Measurements from ENCODE around the gene ATP6V1B1. TPM values are rescaled to one million over a fixed set of nuclear protein-coding genes. Genes with fewer than 3 reads are reported as not detected.
A peak's percentile ranks its signal among the peaks of the same experiment; 100 is the strongest.

Gene ATP6V1B1
- total and polyA plus RNA-seq, 9 of the 15 experiments (the other 6 are each of a cell fraction or from before 2014, with no cell fraction given) = not detected

DNA sequence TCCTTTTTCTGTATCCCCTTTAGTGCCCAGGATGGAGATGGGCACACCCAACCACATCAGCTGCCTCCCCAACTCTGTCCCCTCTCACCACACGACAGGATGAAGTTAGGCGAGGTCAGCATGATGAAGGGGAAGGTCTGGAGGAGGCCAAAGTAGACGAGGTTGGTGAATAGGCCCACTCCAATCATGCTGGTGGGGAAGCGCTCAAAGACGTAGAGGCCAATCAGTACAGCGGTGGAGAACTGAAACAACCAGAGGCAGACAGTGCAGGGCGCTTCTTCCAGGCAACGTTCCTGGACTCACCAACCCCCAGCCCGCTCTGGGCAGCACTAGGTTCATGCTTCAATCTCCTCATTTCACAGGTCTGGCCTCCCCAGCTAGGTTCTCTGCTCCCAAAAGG is 56.0 kb downstream of the ATP6V1B1 start:
- in situ Hi-C loops (cut with MboI) = no loop called here
- Histone ChIP-seq H3K27me3 (ENCODE audit: control insufficient read depth in 2 of 2, insufficient read depth in 2 of 2, low read length in 2 of 2) (no peaks in the 10 kb centered on the region), H3K27ac (ENCODE audit: extremely low read depth, low read depth, low read length) (no peak overlapping the region), H3K36me3 (ENCODE audit: control insufficient read depth, insufficient read depth, low read length) (peaks cover 61% of the 10 kb centered on the region), H2AFZ (ENCODE audit: low read depth, low read length) (no peak overlapping the region), H3K9me3 (replicated peaks; ENCODE audit: control insufficient read depth, insufficient read depth, low read depth, low read length) (no peaks in the 10 kb centered on the region), H3K9ac (ENCODE audit: insufficient read depth in 1 of 2, low read depth in 2 of 2, low read length in 2 of 2) (peak overlapping the region in 1 of 2 experiments; percentile 75; a peak in 2 of 4 replicates), H3K4me3 (no peak overlapping the region), H4K20me1 (replicated peaks; ENCODE audit: control insufficient read depth, insufficient read depth, low read length) (peaks cover 9% of the 10 kb centered on the region; the same call in 1 of the 2 replicates), H3K4me1 (replicated peaks in 1 of 2; ENCODE audit: control insufficient read depth in 2 of 2, insufficient read depth in 2 of 2, low read length in 2 of 2) (peaks cover 12 to 22% of the 10 kb centered on the region in 2 experiments; a peak in 4 of 5 replicates), H3K4me2 (ENCODE audit: insufficient read depth, low read length) (no peak overlapping the region), H3K9me1 (ENCODE audit: control insufficient read depth, insufficient read depth, low read length) (no peaks in the 10 kb centered on the region), H3K79me2 (ENCODE audit: control insufficient read depth, insufficient read depth, low read length) (peaks cover 20% of the 10 kb centered on the region)
- FAIRE-seq (no peak), DNase-seq (ENCODE audit: extremely low read depth in 1 of 4, low spot score in 3 of 4) (peak in 1 of 4 experiments; percentile 2), ATAC-seq (no peak)
- 86% methylated on average over 7 of the region's 9 CpGs for WGBS (ENCODE audit: insufficient coverage, low coverage, missing lambda C conversion rate)
- CTCF ChIA-PET (ENCODE audit: low intra/inter-chr PET ratio) = no interaction called here
- TF ChIP-seq NONO (IDR thresholded peaks at IDR 0.05; ENCODE audit: low read depth in 2 of 2, low read length in 1 of 2) (no peak), NCOA2 (IDR thresholded peaks at IDR 0.05; ENCODE audit: partially characterized antibody in 2 of 2) (no peak), TCF7L2 (IDR thresholded peaks at IDR 0.05; ENCODE audit: low read depth, low read length) (no peak), NFYB (IDR thresholded peaks at IDR 0.05; ENCODE audit: extremely low read depth, insufficient read length) (no peak), ZNF561 (CRISPR knock-in tag; conservative IDR thresholded peaks at IDR 0.05) (no peak), DMBX1 (CRISPR knock-in tag; IDR thresholded peaks at IDR 0.05; ENCODE audit: borderline replicate concordance) (no peak), RFX7 (CRISPR knock-in tag; IDR thresholded peaks at IDR 0.05) (no peak), ARID2 (IDR thresholded peaks at IDR 0.05) (no peak), SRSF1 (IDR thresholded peaks at IDR 0.05; ENCODE audit: low read depth, low read length) (no peak), ATF1 (CRISPR knock-in tag; IDR thresholded peaks at IDR 0.05) (no peak), ATF1 (tag; IDR thresholded peaks at IDR 0.05) (no peak), MED1 (CRISPR knock-in tag; IDR thresholded peaks at IDR 0.05; ENCODE audit: borderline replicate concordance) (no peak), SMAD4 (CRISPR knock-in tag; conservative IDR thresholded peaks at IDR 0.05) (no peak), PCBP1 (IDR thresholded peaks at IDR 0.05; ENCODE audit: low read depth, low read length, poor library complexity, severe bottlenecking) (no peak), HDAC3 (IDR thresholded peaks at IDR 0.05; ENCODE audit: borderline replicate concordance, partially characterized antibody) (no peak)
- TF ChIP-seq, protein P1, sequence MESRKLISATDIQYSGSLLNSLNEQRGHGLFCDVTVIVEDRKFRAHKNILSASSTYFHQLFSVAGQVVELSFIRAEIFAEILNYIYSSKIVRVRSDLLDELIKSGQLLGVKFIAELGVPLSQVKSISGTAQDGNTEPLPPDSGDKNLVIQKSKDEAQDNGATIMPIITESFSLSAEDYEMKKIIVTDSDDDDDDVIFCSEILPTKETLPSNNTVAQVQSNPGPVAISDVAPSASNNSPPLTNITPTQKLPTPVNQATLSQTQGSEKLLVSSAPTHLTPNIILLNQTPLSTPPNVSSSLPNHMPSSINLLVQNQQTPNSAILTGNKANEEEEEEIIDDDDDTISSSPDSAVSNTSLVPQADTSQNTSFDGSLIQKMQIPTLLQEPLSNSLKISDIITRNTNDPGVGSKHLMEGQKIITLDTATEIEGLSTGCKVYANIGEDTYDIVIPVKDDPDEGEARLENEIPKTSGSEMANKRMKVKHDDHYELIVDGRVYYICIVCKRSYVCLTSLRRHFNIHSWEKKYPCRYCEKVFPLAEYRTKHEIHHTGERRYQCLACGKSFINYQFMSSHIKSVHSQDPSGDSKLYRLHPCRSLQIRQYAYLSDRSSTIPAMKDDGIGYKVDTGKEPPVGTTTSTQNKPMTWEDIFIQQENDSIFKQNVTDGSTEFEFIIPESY (CRISPR knock-in tag; IDR thresholded peaks at IDR 0.05) = no peak
- TF ChIP-seq, protein P2, sequence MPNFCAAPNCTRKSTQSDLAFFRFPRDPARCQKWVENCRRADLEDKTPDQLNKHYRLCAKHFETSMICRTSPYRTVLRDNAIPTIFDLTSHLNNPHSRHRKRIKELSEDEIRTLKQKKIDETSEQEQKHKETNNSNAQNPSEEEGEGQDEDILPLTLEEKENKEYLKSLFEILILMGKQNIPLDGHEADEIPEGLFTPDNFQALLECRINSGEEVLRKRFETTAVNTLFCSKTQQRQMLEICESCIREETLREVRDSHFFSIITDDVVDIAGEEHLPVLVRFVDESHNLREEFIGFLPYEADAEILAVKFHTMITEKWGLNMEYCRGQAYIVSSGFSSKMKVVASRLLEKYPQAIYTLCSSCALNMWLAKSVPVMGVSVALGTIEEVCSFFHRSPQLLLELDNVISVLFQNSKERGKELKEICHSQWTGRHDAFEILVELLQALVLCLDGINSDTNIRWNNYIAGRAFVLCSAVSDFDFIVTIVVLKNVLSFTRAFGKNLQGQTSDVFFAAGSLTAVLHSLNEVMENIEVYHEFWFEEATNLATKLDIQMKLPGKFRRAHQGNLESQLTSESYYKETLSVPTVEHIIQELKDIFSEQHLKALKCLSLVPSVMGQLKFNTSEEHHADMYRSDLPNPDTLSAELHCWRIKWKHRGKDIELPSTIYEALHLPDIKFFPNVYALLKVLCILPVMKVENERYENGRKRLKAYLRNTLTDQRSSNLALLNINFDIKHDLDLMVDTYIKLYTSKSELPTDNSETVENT (CRISPR knock-in tag; IDR thresholded peaks at IDR 0.05) = no peak
- TF ChIP-seq, protein P3, sequence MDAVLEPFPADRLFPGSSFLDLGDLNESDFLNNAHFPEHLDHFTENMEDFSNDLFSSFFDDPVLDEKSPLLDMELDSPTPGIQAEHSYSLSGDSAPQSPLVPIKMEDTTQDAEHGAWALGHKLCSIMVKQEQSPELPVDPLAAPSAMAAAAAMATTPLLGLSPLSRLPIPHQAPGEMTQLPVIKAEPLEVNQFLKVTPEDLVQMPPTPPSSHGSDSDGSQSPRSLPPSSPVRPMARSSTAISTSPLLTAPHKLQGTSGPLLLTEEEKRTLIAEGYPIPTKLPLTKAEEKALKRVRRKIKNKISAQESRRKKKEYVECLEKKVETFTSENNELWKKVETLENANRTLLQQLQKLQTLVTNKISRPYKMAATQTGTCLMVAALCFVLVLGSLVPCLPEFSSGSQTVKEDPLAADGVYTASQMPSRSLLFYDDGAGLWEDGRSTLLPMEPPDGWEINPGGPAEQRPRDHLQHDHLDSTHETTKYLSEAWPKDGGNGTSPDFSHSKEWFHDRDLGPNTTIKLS (IDR thresholded peaks at IDR 0.05; ENCODE audit: borderline replicate concordance, low read depth) = no peak
- intact Hi-C loops (cut with micrococcal nuclease) = loop anchor here (10.0 kb wide), 1 partner anchor 143 kb away; the partner anchor contains the start of genes MCEE and MPHOSPH10
- no TSS peak for BruUV-seq (replicated peaks)
- POLR2A ChIA-PET = no interaction called here
